D341Med (cell line): ENCODE results near the gene ZNF662.
"Not testable (repeated sequence)": the region's sequence is repeated elsewhere in the genome, so short reads cannot be mapped to it uniquely, and the experiment has no call there.

Experiments
- DNase-seq: peaks from one replicate; pipeline ENCODE4 v3.0.0; 2012; ENCODE audit warnings: low spot score

Gene ZNF662

GRCh38 chr3:42906070-42906847, at the start of gene ZNF662:
TSS of gene ZNF662 (plus strand) at chr3:42906142. CDS start at chr3:42908115, 1,973 bp downstream.
- DNase-seq, result no peak

- DNase-seq, result no peak
Measured at GRCh38 chr3:42856544-42856943, 49.4 kb upstream of the ZNF662 start.

GRCh38 chr3:42864321-42864950, 41.5 kb upstream of the ZNF662 start:
- no peak for DNase-seq

- DNase-seq, result no peak
Measured at GRCh38 chr3:42865256-42865655, 40.7 kb upstream of the ZNF662 start.

- DNase-seq, result no peak
Measured at GRCh38 chr3:42867138-42867537, 38.8 kb upstream of the ZNF662 start.

GRCh38 chr3:42868841-42869240, 37.1 kb upstream of the ZNF662 start:
- DNase-seq, result no peak

- no peak for DNase-seq
Measured at GRCh38 chr3:42871592-42872196, 34.2 kb upstream of the ZNF662 start.

- DNase-seq, result no peak
Measured at GRCh38 chr3:42872718-42873117, 33.2 kb upstream of the ZNF662 start.

- DNase-seq, result no peak
Measured at GRCh38 chr3:42873221-42873982, 32.5 kb upstream of the ZNF662 start.

- DNase-seq, result no peak
Measured at GRCh38 chr3:42874749-42875148, 31.2 kb upstream of the ZNF662 start.

GRCh38 chr3:42875325-42876151, 30.4 kb upstream of the ZNF662 start, which contains the start of gene CYP8B1:
TSS of gene CYP8B1 (minus strand) at chr3:42875879. CDS start at chr3:42875816, 63 bp downstream.
- no peak for DNase-seq

- no peak for DNase-seq
Measured at GRCh38 chr3:42876401-42876800, 29.5 kb upstream of the ZNF662 start.

GRCh38 chr3:42876940-42877720, 28.8 kb upstream of the ZNF662 start:
- no peak for DNase-seq

GRCh38 chr3:42877881-42878280, 28.1 kb upstream of the ZNF662 start:
- no peak for DNase-seq

GRCh38 chr3:42880183-42880582, 25.8 kb upstream of the ZNF662 start:
- no peak for DNase-seq

GRCh38 chr3:42880601-42881451, 25.1 kb upstream of the ZNF662 start:
- DNase-seq, result peak; percentile 96

- DNase-seq, result not testable (repeated sequence)
Measured at GRCh38 chr3:42883251-42883930, 22.6 kb upstream of the ZNF662 start.

GRCh38 chr3:42884324-42884723, 21.6 kb upstream of the ZNF662 start:
- DNase-seq, result no peak

GRCh38 chr3:42886294-42886822, 19.6 kb upstream of the ZNF662 start:
- DNase-seq, result no peak
